ENCODE data around the gene TCF4. TPM values are rescaled to one million over a fixed set of nuclear protein-coding genes. Genes with fewer than 3 reads are reported as not detected.

TCF4 gene
- total RNA-seq, 1 donor from 2014 or later: 115 TPM

GRCh38 chr18:55199291-55199963 lies 388.6 kb downstream of the TCF4 start:
- H3K4me2 ChIP-seq (ENCODE audit: low read length): no peak overlapping the region
- H3K4me3 Mint-ChIP-seq (ENCODE audit: unreplicated experiment): no peak overlapping the region
- FAIRE-seq: no peak
- no peak overlapping the region for H2AFZ ChIP-seq (ENCODE audit: low read depth, low read length)
- no peaks in the 10 kb centered on the region for H3K27me3 ChIP-seq (ENCODE audit: insufficient read depth, low read length)
- no peaks in the 10 kb centered on the region for H3K36me3 ChIP-seq (ENCODE audit: insufficient read depth, low read length)
- H3K4me3 ChIP-seq (ENCODE audit: insufficient read depth, low read depth, low read length): no peak overlapping the region
- H3K4me1 ChIP-seq (ENCODE audit: insufficient read depth, low read length): no peaks in the 10 kb centered on the region
- no peak overlapping the region for H3K27ac ChIP-seq (ENCODE audit: low read depth, low read length)
- no peaks in the 10 kb centered on the region for H3K79me2 ChIP-seq (ENCODE audit: insufficient read depth, low read length)
- H3K9me3 Mint-ChIP-seq (ENCODE audit: unreplicated experiment): peaks cover 2% of the 10 kb centered on the region
- no peaks in the 10 kb centered on the region for H4K20me1 ChIP-seq (ENCODE audit: insufficient read depth, low read length)
- TF ChIP-seq CTCF (IDR thresholded peaks at IDR 0.05; ENCODE audit: insufficient read depth, low read depth, low read length) (no peak), EZH2 (IDR thresholded peaks at IDR 0.05; ENCODE audit: insufficient read depth, low read length) (no peak)
- no peak overlapping the region for H3K27ac Mint-ChIP-seq (ENCODE audit: unreplicated experiment)
- peaks cover 2% of the 10 kb centered on the region for H3K27me3 Mint-ChIP-seq (ENCODE audit: low read depth, unreplicated experiment)
- no peaks in the 10 kb centered on the region for H3K9me3 ChIP-seq (ENCODE audit: insufficient read depth, low read depth, low read length)
- no peak for DNase-seq (ENCODE audit: low read depth)
- H3K36me3 Mint-ChIP-seq (ENCODE audit: low read depth, unreplicated experiment): no peaks in the 10 kb centered on the region
- no peaks in the 10 kb centered on the region for H3K4me1 Mint-ChIP-seq (ENCODE audit: low read depth, unreplicated experiment)
- no peak overlapping the region for H3K9ac ChIP-seq (ENCODE audit: low read length)

DNA sequence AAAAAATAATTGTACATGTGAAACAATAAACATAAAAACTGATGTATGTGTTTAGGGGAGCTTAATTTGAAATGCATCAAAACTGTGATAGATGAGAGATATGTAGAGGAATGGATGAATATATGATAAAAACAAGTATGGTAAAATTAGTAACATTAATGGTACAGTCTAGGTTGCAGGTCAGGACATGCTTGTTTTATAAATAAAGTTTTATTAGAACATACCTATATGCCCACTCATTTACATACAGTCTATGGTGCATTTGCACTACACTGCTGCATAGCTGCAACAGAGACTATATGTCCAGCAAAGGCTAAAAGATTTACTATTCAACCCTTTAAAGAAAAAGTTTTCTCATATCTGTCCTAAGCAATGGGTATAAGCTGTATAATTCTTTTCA lies 392.1 kb downstream of the TCF4 start:
- TF ChIP-seq EZH2 (IDR thresholded peaks at IDR 0.05; ENCODE audit: insufficient read depth, low read length) (no peak), CTCF (IDR thresholded peaks at IDR 0.05; ENCODE audit: insufficient read depth, low read depth, low read length) (no peak)
- no peaks in the 10 kb centered on the region for H3K9me3 Mint-ChIP-seq (ENCODE audit: unreplicated experiment)
- no peak overlapping the region for H3K4me3 Mint-ChIP-seq (ENCODE audit: unreplicated experiment)
- no peaks in the 10 kb centered on the region for H4K20me1 ChIP-seq (ENCODE audit: insufficient read depth, low read length)
- DNase-seq (ENCODE audit: low read depth) (no peak), FAIRE-seq (no peak)
- no peaks in the 10 kb centered on the region for H3K27me3 ChIP-seq (ENCODE audit: insufficient read depth, low read length)
- no peaks in the 10 kb centered on the region for H3K4me1 Mint-ChIP-seq (ENCODE audit: low read depth, unreplicated experiment)
- no peaks in the 10 kb centered on the region for H3K36me3 ChIP-seq (ENCODE audit: insufficient read depth, low read length)
- no peaks in the 10 kb centered on the region for H3K36me3 Mint-ChIP-seq (ENCODE audit: low read depth, unreplicated experiment)
- no peak overlapping the region for H3K27ac Mint-ChIP-seq (ENCODE audit: unreplicated experiment)
- no peak overlapping the region for H3K4me2 ChIP-seq (ENCODE audit: low read length)
- no peak overlapping the region for H2AFZ ChIP-seq (ENCODE audit: low read depth, low read length)
- no peaks in the 10 kb centered on the region for H3K79me2 ChIP-seq (ENCODE audit: insufficient read depth, low read length)
- no peak overlapping the region for H3K4me3 ChIP-seq (ENCODE audit: insufficient read depth, low read depth, low read length)
- no peaks in the 10 kb centered on the region for H3K9me3 ChIP-seq (ENCODE audit: insufficient read depth, low read depth, low read length)
- H3K27ac ChIP-seq (ENCODE audit: low read depth, low read length): no peak overlapping the region
- H3K4me1 ChIP-seq (ENCODE audit: insufficient read depth, low read length): no peaks in the 10 kb centered on the region
- H3K27me3 Mint-ChIP-seq (ENCODE audit: low read depth, unreplicated experiment): peaks cover 5% of the 10 kb centered on the region
- no peak overlapping the region for H3K9ac ChIP-seq (ENCODE audit: low read length)

- TF ChIP-seq CTCF (IDR thresholded peaks at IDR 0.05; ENCODE audit: insufficient read depth, low read depth, low read length): no peak
- no peak for TF ChIP-seq EZH2 (IDR thresholded peaks at IDR 0.05; ENCODE audit: insufficient read depth, low read length)
- H3K36me3 Mint-ChIP-seq (ENCODE audit: low read depth, unreplicated experiment): no peaks in the 10 kb centered on the region
- no peak overlapping the region for H3K4me3 ChIP-seq (ENCODE audit: insufficient read depth, low read depth, low read length)
- H3K27me3 Mint-ChIP-seq (ENCODE audit: low read depth, unreplicated experiment): peaks cover 7% of the 10 kb centered on the region
- H3K36me3 ChIP-seq (ENCODE audit: insufficient read depth, low read length): no peaks in the 10 kb centered on the region
- H3K79me2 ChIP-seq (ENCODE audit: insufficient read depth, low read length): no peaks in the 10 kb centered on the region
- FAIRE-seq (no peak), DNase-seq (ENCODE audit: low read depth) (no peak)
- H3K9me3 Mint-ChIP-seq (ENCODE audit: unreplicated experiment): no peaks in the 10 kb centered on the region
- no peak overlapping the region for H3K4me2 ChIP-seq (ENCODE audit: low read length)
- H3K4me1 Mint-ChIP-seq (ENCODE audit: low read depth, unreplicated experiment): peaks cover 17% of the 10 kb centered on the region
- H3K9ac ChIP-seq (ENCODE audit: low read length): no peak overlapping the region
- H3K27ac Mint-ChIP-seq (ENCODE audit: unreplicated experiment): no peak overlapping the region
- no peaks in the 10 kb centered on the region for H4K20me1 ChIP-seq (ENCODE audit: insufficient read depth, low read length)
- H3K4me3 Mint-ChIP-seq (ENCODE audit: unreplicated experiment): no peak overlapping the region
- no peak overlapping the region for H3K27ac ChIP-seq (ENCODE audit: low read depth, low read length)
- H2AFZ ChIP-seq (ENCODE audit: low read depth, low read length): no peak overlapping the region
- H3K9me3 ChIP-seq (ENCODE audit: insufficient read depth, low read depth, low read length): no peaks in the 10 kb centered on the region
- H3K4me1 ChIP-seq (ENCODE audit: insufficient read depth, low read length): no peaks in the 10 kb centered on the region
- peaks cover 4% of the 10 kb centered on the region for H3K27me3 ChIP-seq (ENCODE audit: insufficient read depth, low read length)
Observed at GRCh38 chr18:55189972-55190371, 398.0 kb downstream of the TCF4 start.
